ENCODE data around the gene VCY1B.
"Not testable (repeated sequence)": the region's sequence is repeated elsewhere in the genome, so short reads cannot be mapped to it uniquely, and the experiment has no call there.

The VCY1B gene

DNA sequence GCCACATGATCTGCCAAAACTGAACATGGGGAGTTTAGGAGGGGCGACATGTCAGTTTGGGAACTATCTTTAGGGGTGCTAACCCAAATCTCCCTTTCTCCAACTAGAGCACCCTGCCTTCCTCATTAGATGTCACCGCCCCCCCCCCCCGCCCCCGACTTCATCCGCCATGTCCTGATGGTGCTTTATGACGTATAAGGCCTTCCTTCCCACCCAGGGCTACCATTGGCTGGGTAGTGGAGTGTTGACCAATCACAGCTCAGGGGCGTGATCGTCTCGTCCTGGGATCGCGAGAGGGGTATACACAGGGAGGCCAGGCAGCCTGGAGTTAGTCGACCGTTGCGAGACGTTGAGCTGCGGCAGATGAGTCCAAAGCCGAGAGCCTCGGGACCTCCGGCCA lies at the start of gene VCY1B:
Gene VCY1B (plus strand): TSS at position 301 of the 400 bp plus-strand sequence. CDS start 63 bp downstream, at position 364.
- not testable (repeated sequence) for DNase-seq

- DNase-seq: not testable (repeated sequence)
Observed at GRCh38 chrY:14011916-14012315, 44.1 kb upstream of the VCY1B start.

DNA sequence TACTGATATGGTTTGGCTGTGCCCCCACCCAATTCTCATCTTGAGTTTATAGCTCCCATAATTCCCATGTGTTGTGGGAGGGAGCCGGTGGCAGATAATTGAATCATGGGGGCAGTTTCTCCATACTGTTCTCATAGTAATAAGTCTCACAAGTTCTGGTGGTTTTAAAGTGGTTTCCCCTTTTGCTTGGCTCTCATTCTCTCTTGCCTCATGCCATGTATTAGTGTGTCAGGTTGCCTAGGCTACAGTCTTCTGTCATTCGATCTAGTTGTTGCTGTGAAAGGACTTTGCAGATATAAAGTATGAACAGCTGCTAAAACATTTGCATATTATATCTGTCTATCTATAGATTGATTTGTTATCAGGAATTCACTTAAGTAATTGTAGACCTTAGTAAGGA lies 25.6 kb upstream of the VCY1B start:
- not testable (repeated sequence) for DNase-seq

GRCh38 chrY:14085877-14086276 lies 29.9 kb downstream of the VCY1B start:
- DNase-seq: no peak
